ENCODE data around the gene TNFAIP8L3.

GRCh38 chr15:51106481-51106880 is 11.8 kb upstream of the TNFAIP8L3 start:
- TF ChIP-seq CTCF (IDR thresholded peaks at IDR 0.05; ENCODE audit: borderline replicate concordance, extremely low read depth, low read length, poor library complexity, severe bottlenecking) = no peak
- no peak for TF ChIP-seq EZH2 (IDR thresholded peaks at IDR 0.05; ENCODE audit: borderline replicate concordance, low read depth, low read length, severe bottlenecking)
